NT2/D1 (cell line): ENCODE results near the gene NT5C2.

Experiments used
- DNase-seq: peaks from one replicate; pipeline ENCODE4 v3.0.0-alpha.2; 2011; ENCODE audit warnings: low read depth, low spot score
- H3K27me3 ChIP-seq: 2 replicates; pipeline ENCODE4 v1.6.0; 2011; ENCODE audit warnings: mild to moderate bottlenecking; ENCODE audit not compliant: insufficient read length, insufficient read depth
- H3K36me3 ChIP-seq: 2 replicates; pipeline ENCODE4 v1.6.1; 2011; ENCODE audit warnings: mild to moderate bottlenecking, low read length, mixed read lengths; ENCODE audit not compliant: insufficient read depth, insufficient read length
- H3K4me1 ChIP-seq: 2 replicates; pipeline ENCODE4 v1.5.1; 2011; ENCODE audit not compliant: insufficient read depth, insufficient read length
- H3K4me3 ChIP-seq: 2 replicates; pipeline ENCODE4 v1.5.1; 2011; ENCODE audit warnings: low read depth; ENCODE audit not compliant: insufficient read length
- H3K9ac ChIP-seq: 2 replicates; pipeline ENCODE4 v1.6.0; 2011; ENCODE audit warnings: low read depth; ENCODE audit not compliant: insufficient read length
- H3K9me3 ChIP-seq: 2 replicates; pipeline ENCODE4 v1.5.1; 2011; ENCODE audit warnings: mild to moderate bottlenecking, low read length; ENCODE audit not compliant: insufficient read depth
- SUZ12 ChIP-seq: IDR thresholded peaks from 2 replicates; pipeline ENCODE4 v1.6.1; 2011; ENCODE audit not compliant: insufficient read length, insufficient read depth; ENCODE audit errors: extremely low read depth
- YY1 ChIP-seq: IDR thresholded peaks from 2 replicates; pipeline ENCODE4 v1.6.1; 2011; ENCODE audit not compliant: insufficient read length, insufficient read depth
- ZNF274 ChIP-seq: IDR thresholded peaks from 2 replicates; pipeline ENCODE4 v1.6.1; 2011; ENCODE audit warnings: mild to moderate bottlenecking, low read depth, low read length

The NT5C2 gene

GRCh38 chr10:103193107-103193819 is at the start of gene NT5C2:
NT5C2 (minus strand) TSS chr10:103193272; CDS start chr10:103174958, 18,314 bp downstream.
- H3K9me3 ChIP-seq, result no peaks in the 10 kb centered on the region
- TF ChIP-seq SUZ12 (peak; percentile 73), YY1 (no peak), ZNF274 (no peak)
- no peaks in the 10 kb centered on the region for H3K27me3 ChIP-seq
- DNase-seq, result no peak
- peak within 1 kb of the TSS; percentile 77 for H3K4me3 ChIP-seq
- peaks cover 5% of the 10 kb centered on the region for H3K4me1 ChIP-seq
- H3K36me3 ChIP-seq, result peaks cover 9% of the 10 kb centered on the region
- peak within 1 kb of the TSS; percentile 91 for H3K9ac ChIP-seq

GRCh38 chr10:103241262-103242011 is 48.4 kb upstream of the NT5C2 start:
- Histone ChIP-seq H3K36me3 (no peaks in the 10 kb centered on the region), H3K4me3 (no peak overlapping the region), H3K9me3 (no peaks in the 10 kb centered on the region), H3K27me3 (no peaks in the 10 kb centered on the region), H3K4me1 (peaks cover 2% of the 10 kb centered on the region), H3K9ac (peak overlapping the region; percentile 21)
- no peak for TF ChIP-seq SUZ12
- TF ChIP-seq ZNF274, result no peak
- no peak for TF ChIP-seq YY1
- no peak for DNase-seq

GRCh38 chr10:103238506-103239252 is 45.6 kb upstream of the NT5C2 start:
- Histone ChIP-seq H3K9me3 (no peaks in the 10 kb centered on the region), H3K4me3 (no peak overlapping the region), H3K4me1 (peaks cover 2% of the 10 kb centered on the region), H3K36me3 (no peaks in the 10 kb centered on the region), H3K9ac (no peak overlapping the region), H3K27me3 (no peaks in the 10 kb centered on the region)
- TF ChIP-seq ZNF274, result no peak
- no peak for TF ChIP-seq SUZ12
- TF ChIP-seq YY1, result no peak
- DNase-seq, result no peak

GRCh38 chr10:103235775-103236174 is 42.7 kb upstream of the NT5C2 start:
- Histone ChIP-seq H3K36me3 (no peaks in the 10 kb centered on the region), H3K9me3 (no peaks in the 10 kb centered on the region), H3K4me3 (no peak overlapping the region), H3K27me3 (no peaks in the 10 kb centered on the region), H3K4me1 (no peaks in the 10 kb centered on the region), H3K9ac (no peak overlapping the region)
- no peak for DNase-seq
- no peak for TF ChIP-seq SUZ12
- TF ChIP-seq ZNF274, result no peak
- no peak for TF ChIP-seq YY1

GRCh38 chr10:103232772-103233488 is 39.9 kb upstream of the NT5C2 start:
- Histone ChIP-seq H3K36me3 (no peaks in the 10 kb centered on the region), H3K9ac (no peak overlapping the region), H3K4me3 (no peak overlapping the region), H3K4me1 (no peaks in the 10 kb centered on the region), H3K27me3 (no peaks in the 10 kb centered on the region), H3K9me3 (no peaks in the 10 kb centered on the region)
- TF ChIP-seq YY1 (no peak), SUZ12 (no peak), ZNF274 (no peak)
- no peak for DNase-seq

GRCh38 chr10:103232131-103232673 is 39.1 kb upstream of the NT5C2 start:
- no peak for TF ChIP-seq ZNF274
- TF ChIP-seq YY1, result no peak
- no peak for TF ChIP-seq SUZ12
- Histone ChIP-seq H3K27me3 (no peaks in the 10 kb centered on the region), H3K4me1 (no peaks in the 10 kb centered on the region), H3K9me3 (no peaks in the 10 kb centered on the region), H3K36me3 (no peaks in the 10 kb centered on the region), H3K4me3 (no peak overlapping the region), H3K9ac (no peak overlapping the region)
- no peak for DNase-seq
